Lower leg skin (tissue), 3 donors: ENCODE measurements around the gene ZBTB16.

Experiments
- CTCF ChIP-seq, 3 donors: fragments of 450-650 bp; IDR thresholded peaks; one replicate each; pipeline ENCODE4 v1.5.1; 2016; ENCODE audit warnings: antibody characterized with exemption in 3 of 3, mild to moderate bottlenecking in 3 of 3, moderate library complexity in 2 of 3
- POLR2A ChIP-seq, 2 donors: fragments of 450-650 bp; IDR thresholded peaks; one replicate each; pipeline ENCODE4 v1.6.1; 2016 to 2017; ENCODE audit warnings: antibody characterized with exemption in 2 of 2, mild to moderate bottlenecking in 1 of 2, moderate library complexity in 1 of 2

- TF ChIP-seq CTCF (IDR thresholded peaks at IDR 0.05) (no peak), POLR2A (IDR thresholded peaks at IDR 0.05) (no peak)
Observed at GRCh38 chr11:114250180-114250579, 190.7 kb downstream of the ZBTB16 start.
